ENCODE results near the gene ZNF784.
"Not testable (repeated sequence)": the region's sequence is repeated elsewhere in the genome, so short reads cannot be mapped to it uniquely, and the experiment has no call there.

Gene ZNF784

GRCh38 chr19:55580628-55581144, 43.7 kb downstream of the ZNF784 start, which contains the start of gene ZNF579:
TSS of gene ZNF579 (minus strand) at chr19:55580848. CDS start at chr19:55579639, 1,209 bp downstream.
- DNase-seq: peak; percentile 69

GRCh38 chr19:55579766-55580621, 44.4 kb downstream of the ZNF784 start:
- DNase-seq: no peak

- DNase-seq: no peak
Observed at GRCh38 chr19:55578761-55579747, 45.3 kb downstream of the ZNF784 start.

- no peak for DNase-seq
Observed at GRCh38 chr19:55578031-55578760, 46.2 kb downstream of the ZNF784 start.

GRCh38 chr19:55576746-55577145, 47.6 kb downstream of the ZNF784 start:
- no peak for DNase-seq

- DNase-seq: not testable (repeated sequence)
Observed at GRCh38 chr19:55573929-55574328, 50.4 kb downstream of the ZNF784 start.
